Brain microvascular endothelial cell (primary cell): ENCODE measurements around the gene NTM.

Source experiments
- DNase-seq: peaks from one replicate; pipeline ENCODE4 v3.0.0-alpha.2; 2020
- H3K27ac ChIP-seq: fragments of 250-450 bp; sonication (Bioruptor Pico); 2 replicates; pipeline ENCODE4 v1.5.1; 2020; ENCODE audit warnings: mild to moderate bottlenecking, moderate library complexity
- H3K27me3 ChIP-seq: fragments of 250-450 bp; sonication (Bioruptor Pico); replicated peaks from 2 replicates; pipeline ENCODE4 v1.5.1; 2020; ENCODE audit warnings: mild to moderate bottlenecking
- H3K36me3 ChIP-seq: fragments of 250-450 bp; sonication (Bioruptor Pico); replicated peaks from 2 replicates; pipeline ENCODE4 v1.5.1; 2020; ENCODE audit warnings: mild to moderate bottlenecking
- H3K4me3 ChIP-seq: 2 replicates; pipeline ENCODE4 v1.5.1; 2011; ENCODE audit warnings: low read depth, mild to moderate bottlenecking, control low read depth, low read length, moderate library complexity
- in situ Hi-C: cut with HindIII; loops from 2 replicates; pipeline ENCODE4 v1.10.0; 2017; ENCODE audit warnings: low sequenced_read_pairs, low pct_ligation_motif_present
- TF ChIP-seq, protein P1 (sequence below): IDR thresholded peaks from 2 replicates; pipeline ENCODE4 v1.5.1; 2011; ENCODE audit warnings: low read depth, mild to moderate bottlenecking, moderate library complexity, low read length, control low read depth, inconsistent platforms; ENCODE audit errors: missing control alignments

NTM gene

DNA sequence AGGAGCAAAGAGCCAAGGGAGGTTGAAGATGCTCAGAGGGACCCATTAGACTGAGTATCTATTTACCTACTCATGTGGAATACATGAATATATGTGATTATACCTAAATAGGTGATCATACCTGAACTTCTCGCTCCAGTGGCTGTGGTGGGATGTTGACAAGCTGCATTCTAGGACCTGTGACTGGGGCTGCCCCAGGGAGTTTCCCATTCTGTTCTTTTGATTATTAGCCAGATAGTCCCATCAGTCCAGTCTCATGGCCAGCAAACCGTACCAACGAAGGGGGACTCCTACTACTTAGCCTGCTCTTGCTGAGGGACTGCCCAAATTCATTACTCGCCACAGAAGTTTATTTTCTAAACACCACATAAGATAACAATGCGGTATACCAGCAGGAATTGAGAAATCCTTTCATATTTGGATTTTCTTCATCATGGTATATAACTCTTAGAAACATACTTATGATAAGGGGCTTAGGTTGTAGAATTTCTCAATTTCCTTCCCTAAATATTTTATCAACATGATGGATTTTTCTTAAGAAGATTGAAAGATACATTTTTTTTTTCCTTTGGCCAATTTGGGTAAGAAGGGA lies 273.9 kb downstream of the NTM start:
- peaks cover 2% of the 10 kb centered on the region for H3K27me3 ChIP-seq
- TF ChIP-seq, protein P1, sequence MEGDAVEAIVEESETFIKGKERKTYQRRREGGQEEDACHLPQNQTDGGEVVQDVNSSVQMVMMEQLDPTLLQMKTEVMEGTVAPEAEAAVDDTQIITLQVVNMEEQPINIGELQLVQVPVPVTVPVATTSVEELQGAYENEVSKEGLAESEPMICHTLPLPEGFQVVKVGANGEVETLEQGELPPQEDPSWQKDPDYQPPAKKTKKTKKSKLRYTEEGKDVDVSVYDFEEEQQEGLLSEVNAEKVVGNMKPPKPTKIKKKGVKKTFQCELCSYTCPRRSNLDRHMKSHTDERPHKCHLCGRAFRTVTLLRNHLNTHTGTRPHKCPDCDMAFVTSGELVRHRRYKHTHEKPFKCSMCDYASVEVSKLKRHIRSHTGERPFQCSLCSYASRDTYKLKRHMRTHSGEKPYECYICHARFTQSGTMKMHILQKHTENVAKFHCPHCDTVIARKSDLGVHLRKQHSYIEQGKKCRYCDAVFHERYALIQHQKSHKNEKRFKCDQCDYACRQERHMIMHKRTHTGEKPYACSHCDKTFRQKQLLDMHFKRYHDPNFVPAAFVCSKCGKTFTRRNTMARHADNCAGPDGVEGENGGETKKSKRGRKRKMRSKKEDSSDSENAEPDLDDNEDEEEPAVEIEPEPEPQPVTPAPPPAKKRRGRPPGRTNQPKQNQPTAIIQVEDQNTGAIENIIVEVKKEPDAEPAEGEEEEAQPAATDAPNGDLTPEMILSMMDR: no peak
- no peak for DNase-seq
- in situ Hi-C loops: no loop called here
- no peak overlapping the region for H3K27ac ChIP-seq
- H3K4me3 ChIP-seq: no peak overlapping the region
- no peaks in the 10 kb centered on the region for H3K36me3 ChIP-seq

DNA sequence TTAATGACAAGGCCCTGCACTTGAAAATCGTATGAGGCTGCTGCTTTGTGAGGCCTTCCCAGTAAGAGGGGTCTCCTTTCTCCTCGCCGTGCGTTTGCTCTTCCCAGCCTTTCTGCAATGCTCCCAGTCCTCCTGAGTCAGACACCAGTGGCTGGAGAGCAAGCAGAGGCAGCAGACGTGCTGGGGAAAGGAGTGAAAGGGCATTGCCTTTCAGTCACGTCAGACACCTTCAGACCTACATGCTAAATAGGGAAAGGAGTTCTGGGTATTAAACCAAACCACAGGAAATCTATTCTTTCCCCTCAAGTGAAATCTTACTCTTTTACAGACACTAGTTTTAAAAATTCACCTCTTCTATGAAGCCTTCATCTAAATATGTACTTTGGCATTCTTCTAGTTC lies 274.8 kb downstream of the NTM start:
- no peak for DNase-seq
- H3K27me3 ChIP-seq: peaks cover 2% of the 10 kb centered on the region
- in situ Hi-C loops: no loop called here
- no peak overlapping the region for H3K27ac ChIP-seq
- TF ChIP-seq, protein P1: no peak
- H3K36me3 ChIP-seq: no peaks in the 10 kb centered on the region
- no peak overlapping the region for H3K4me3 ChIP-seq

DNA sequence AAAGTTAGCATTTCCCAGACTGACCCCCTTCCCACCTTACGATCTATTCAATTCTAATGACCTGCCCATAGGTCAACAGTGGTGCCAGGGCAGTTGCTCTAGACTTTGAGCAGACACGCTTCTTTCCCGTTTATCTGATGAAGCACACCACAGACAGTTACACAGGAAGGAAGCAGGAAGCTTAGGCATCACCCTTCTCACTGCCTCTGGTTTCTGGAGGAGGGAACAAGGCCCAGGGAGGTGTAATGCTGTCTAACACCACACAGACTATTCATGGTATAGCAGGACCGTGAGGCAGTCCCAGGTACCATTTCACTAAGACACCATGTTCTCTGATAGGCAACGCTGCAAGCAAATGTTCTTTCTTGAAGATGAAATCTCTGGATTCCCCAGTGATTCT lies 279.4 kb downstream of the NTM start:
- in situ Hi-C loops: loop anchor here (25.0 kb wide), 1 partner anchor 588 kb away; no protein-coding TSS in a partner anchor
- Histone ChIP-seq H3K27me3 (no peaks in the 10 kb centered on the region), H3K4me3 (no peak overlapping the region), H3K27ac (no peak overlapping the region), H3K36me3 (no peaks in the 10 kb centered on the region)
- DNase-seq: no peak
- TF ChIP-seq, protein P1: no peak

DNA sequence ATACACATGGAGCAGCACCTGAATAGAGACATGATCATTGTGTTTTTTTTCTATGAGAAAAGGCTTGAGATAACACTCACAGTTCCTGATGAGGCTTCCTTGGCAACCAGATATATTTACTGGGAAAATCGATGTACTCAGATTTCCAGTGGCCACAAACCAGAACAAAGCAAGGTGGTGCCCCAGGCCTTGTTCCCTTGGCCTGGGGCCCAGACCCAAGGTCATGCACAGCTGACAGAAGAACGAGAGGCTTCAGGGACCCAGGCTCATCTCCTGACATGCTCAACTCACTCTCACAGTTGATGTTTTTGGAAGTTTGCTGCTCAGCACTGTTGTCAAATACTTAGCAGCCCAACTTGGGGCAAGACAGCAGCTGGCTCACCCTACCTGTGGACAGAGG lies 281.8 kb downstream of the NTM start:
- DNase-seq: no peak
- Histone ChIP-seq H3K4me3 (no peak overlapping the region), H3K27me3 (no peaks in the 10 kb centered on the region), H3K27ac (no peak overlapping the region), H3K36me3 (no peaks in the 10 kb centered on the region)
- TF ChIP-seq, protein P1: no peak
- in situ Hi-C loops: loop anchor here (25.0 kb wide), 1 partner anchor 590 kb away; no protein-coding TSS in a partner anchor

DNA sequence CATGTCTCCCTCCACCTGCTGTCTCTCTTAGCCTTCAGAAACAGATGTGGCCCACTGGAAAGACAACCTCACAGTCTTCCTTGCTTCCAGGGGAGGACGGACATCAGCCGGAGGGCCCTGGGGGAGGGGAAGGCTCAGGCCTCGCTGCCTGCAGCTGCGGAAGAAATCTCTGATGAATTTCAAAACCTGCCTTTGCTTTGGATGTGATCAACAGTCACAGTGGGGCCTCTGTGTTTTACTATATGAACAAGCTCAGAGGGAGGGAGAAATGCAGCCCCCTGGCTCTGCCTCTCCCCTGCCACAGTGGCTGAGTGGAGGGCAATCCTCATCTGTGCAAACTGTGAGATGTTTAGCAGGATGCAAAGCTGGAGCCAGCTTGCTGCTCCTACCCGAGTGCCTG lies 282.8 kb downstream of the NTM start:
- no peak for DNase-seq
- Histone ChIP-seq H3K4me3 (no peak overlapping the region), H3K27me3 (no peaks in the 10 kb centered on the region), H3K27ac (no peak overlapping the region), H3K36me3 (no peaks in the 10 kb centered on the region)
- TF ChIP-seq, protein P1: no peak
- in situ Hi-C loops: loop anchor here (25.0 kb wide), 1 partner anchor 591 kb away; no protein-coding TSS in a partner anchor

DNA sequence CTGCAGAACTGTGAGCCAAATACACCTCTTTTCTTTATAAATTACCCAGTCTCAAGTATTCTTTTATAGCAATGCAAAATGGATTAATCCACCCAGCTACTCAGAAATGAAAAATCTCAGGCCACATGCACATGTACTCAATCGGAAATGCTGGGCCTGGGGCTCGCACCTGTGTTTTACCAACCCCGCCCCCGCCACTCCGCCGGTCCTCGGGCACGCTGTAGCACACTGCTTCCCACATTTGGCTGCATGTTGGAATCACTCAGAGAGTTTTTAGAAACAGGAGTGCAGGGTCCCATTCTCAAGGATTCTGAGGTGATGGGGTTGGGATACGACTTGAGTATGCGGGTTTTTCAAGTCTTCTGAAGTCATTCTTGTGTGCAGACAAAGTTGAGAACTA lies 284.4 kb downstream of the NTM start:
- H3K27ac ChIP-seq: no peak overlapping the region
- no peaks in the 10 kb centered on the region for H3K27me3 ChIP-seq
- DNase-seq: no peak
- H3K36me3 ChIP-seq: no peaks in the 10 kb centered on the region
- TF ChIP-seq, protein P1: no peak
- H3K4me3 ChIP-seq: no peak overlapping the region
- in situ Hi-C loops: loop anchor here (25.0 kb wide), 1 partner anchor 593 kb away; no protein-coding TSS in a partner anchor
